ENCODE data around the gene DQX1.

The DQX1 gene

DNA sequence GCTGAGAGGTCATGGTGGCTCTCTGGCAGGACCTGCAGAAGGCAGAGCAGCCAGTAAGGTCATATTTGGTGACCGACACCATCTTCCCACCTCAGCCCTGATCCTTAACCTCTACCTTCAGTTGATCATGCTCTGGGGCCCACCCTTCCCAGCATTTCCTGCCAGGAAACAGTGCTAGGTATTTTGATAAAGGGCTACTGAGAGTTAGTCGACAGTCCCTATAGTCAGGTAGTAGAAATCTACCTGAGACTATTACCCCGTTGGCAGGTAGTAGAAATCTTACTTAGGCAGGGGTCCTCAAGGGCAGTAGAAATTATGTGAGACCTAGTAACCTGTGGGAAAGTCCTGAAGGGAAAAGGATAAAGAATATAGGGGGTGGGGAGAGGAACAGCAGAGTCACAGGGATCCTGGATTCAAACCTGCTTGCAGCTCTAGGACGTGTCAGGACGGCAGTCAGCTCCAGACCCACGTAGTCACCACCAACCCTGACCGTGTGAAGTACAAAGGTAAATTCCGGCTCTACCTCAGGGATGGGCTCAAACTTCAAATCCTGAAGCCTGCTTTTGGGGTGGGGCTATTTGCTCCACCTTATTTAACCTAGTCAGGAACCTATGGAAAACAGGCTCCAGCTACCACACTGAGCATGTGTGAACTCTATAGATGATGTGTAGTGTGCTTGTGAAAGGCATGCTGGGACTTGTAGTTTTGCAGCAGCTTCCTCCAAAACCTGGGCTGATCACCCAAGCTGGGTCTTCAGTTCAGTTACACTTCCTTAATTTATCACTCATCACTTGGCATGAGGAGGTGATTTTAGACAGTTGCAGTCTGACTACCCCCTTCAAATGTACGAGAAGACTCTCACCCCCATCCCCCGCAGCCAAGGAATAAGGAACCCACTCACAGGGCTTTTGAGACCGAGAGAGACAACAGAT is at the start of gene DQX1:
TSS of gene DQX1 (minus strand) at position 515 of the 932 bp plus-strand sequence. CDS start at position 13, 502 bp downstream.
- DNase-seq (ENCODE audit: low spot score) = peak; percentile 65
- no peak for TF ChIP-seq CTCF (IDR thresholded peaks at IDR 0.05; ENCODE audit: extremely low read depth, missing control alignments)

DNA sequence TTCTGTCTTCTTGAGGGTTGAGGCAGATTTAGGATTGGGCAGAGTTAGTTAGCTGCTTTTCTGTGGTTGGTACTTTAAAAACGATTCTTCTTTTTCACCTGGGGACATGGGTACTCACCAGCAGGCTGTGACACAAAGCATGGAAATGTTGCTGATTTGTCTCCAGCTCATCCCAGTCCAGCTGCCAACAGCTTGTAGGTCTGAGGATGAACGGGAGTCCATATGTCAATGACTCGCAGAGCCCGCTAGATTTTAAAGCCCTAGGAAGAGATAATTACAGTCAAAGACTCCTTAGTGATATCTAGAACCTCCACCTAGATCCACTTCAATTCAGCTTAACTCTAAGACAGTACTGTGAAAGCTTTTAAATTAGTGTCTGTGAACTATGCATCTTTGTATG is 49.3 kb upstream of the DQX1 start:
- DNase-seq (ENCODE audit: low spot score) = no peak
- TF ChIP-seq CTCF (IDR thresholded peaks at IDR 0.05; ENCODE audit: extremely low read depth, missing control alignments) = no peak

DNA sequence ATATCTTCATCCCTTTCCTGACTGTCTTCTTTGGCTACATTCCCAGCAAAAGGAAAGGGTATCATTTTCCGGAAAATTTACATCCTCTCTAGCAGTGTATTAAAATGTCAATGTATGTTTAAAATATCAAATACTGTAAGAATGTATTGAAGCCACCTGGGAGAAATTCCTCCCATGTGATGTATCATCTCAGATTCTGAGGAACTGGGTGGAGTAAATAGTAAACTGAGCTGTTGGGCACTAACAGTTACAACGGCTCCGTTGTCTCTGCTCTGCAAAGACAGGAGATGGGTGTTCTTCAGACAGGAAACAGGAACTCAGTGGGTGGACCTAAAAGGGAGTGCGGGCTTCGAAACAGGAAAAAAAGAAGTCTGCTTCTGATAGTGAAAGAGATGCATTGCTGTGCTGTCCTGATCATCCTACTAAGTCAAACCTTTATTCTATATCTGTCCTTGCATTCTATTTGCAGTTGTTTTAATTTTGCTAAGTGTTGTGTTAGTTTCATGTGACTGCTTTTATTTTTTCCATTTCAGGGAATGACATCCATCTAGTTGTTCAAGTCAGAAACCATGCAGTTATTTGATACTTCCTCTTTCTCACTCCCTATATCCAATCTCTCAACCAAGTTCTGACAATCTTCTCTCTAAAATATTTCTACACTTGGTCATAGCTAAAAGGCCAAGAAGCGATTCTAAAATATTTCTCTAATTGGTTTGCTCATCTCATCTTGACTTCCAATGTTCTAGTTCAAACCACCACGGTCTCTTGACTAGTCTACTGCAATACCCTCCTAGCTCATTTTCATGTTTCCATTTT is 47.9 kb upstream of the DQX1 start:
- DNase-seq (ENCODE audit: low spot score) = peak; percentile 48
- no peak for TF ChIP-seq CTCF (IDR thresholded peaks at IDR 0.05; ENCODE audit: extremely low read depth, missing control alignments)

GRCh38 chr2:74572178-74572925 is 46.3 kb upstream of the DQX1 start:
- DNase-seq (ENCODE audit: low spot score) = no peak
- TF ChIP-seq CTCF (IDR thresholded peaks at IDR 0.05; ENCODE audit: extremely low read depth, missing control alignments) = no peak

DNA sequence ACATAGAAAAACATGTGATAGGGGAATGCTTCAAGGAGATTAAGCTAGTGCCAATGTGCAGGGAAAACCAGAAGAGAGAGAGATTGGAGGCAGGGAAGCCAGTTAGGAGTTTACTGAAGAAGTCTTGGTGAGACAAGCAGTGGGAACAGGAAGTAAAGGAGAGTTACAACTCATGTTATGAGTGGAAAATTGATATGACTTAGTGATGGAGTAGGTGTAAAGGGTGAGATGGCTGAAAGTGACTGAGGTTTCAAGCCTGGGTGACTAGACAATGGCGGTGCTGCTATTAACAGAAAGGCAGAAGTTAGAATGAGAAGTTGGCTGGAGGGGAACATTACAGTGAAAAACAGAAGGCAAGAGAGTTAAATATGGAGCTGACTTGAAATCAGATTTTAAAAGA is 45.0 kb upstream of the DQX1 start:
- DNase-seq (ENCODE audit: low spot score) = peak; percentile 69
- no peak for TF ChIP-seq CTCF (IDR thresholded peaks at IDR 0.05; ENCODE audit: extremely low read depth, missing control alignments)

DNA sequence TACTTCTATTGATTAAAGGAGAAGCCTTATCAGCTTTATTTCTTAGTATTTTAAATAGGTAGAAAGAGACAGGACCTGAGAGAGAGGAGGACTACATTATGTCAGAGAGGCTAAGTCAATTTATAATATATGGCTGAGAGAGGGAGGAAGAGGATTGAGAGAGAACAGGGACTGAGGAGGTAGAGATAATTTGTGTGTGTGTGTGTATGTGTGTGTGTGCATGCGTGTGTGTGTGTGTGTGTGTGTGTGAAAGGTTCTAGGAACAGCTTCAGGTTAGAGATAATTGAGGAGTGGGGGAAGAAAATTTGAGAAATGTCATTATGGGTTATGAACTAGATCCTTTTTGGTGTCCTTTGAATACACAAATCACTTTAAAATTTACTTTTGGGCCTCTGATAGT is 43.7 kb upstream of the DQX1 start:
- DNase-seq (ENCODE audit: low spot score) = no peak
- TF ChIP-seq CTCF (IDR thresholded peaks at IDR 0.05; ENCODE audit: extremely low read depth, missing control alignments) = no peak

All from GM20000 (cell line).